ENCODE results near the gene DIAPH2.

The DIAPH2 gene

GRCh38 chrX:97009391-97009790 lies 324.7 kb downstream of the DIAPH2 start:
- no peak overlapping the region for H3K4me3 ChIP-seq (ENCODE audit: control insufficient read depth, low read depth, low read length)
- TF ChIP-seq, protein P1, sequence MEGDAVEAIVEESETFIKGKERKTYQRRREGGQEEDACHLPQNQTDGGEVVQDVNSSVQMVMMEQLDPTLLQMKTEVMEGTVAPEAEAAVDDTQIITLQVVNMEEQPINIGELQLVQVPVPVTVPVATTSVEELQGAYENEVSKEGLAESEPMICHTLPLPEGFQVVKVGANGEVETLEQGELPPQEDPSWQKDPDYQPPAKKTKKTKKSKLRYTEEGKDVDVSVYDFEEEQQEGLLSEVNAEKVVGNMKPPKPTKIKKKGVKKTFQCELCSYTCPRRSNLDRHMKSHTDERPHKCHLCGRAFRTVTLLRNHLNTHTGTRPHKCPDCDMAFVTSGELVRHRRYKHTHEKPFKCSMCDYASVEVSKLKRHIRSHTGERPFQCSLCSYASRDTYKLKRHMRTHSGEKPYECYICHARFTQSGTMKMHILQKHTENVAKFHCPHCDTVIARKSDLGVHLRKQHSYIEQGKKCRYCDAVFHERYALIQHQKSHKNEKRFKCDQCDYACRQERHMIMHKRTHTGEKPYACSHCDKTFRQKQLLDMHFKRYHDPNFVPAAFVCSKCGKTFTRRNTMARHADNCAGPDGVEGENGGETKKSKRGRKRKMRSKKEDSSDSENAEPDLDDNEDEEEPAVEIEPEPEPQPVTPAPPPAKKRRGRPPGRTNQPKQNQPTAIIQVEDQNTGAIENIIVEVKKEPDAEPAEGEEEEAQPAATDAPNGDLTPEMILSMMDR (conservative IDR thresholded peaks at IDR 0.05; ENCODE audit: control insufficient read depth, insufficient read depth, low read depth, low read length): no peak
- DNase-seq (ENCODE audit: low read depth): no peak

DNA sequence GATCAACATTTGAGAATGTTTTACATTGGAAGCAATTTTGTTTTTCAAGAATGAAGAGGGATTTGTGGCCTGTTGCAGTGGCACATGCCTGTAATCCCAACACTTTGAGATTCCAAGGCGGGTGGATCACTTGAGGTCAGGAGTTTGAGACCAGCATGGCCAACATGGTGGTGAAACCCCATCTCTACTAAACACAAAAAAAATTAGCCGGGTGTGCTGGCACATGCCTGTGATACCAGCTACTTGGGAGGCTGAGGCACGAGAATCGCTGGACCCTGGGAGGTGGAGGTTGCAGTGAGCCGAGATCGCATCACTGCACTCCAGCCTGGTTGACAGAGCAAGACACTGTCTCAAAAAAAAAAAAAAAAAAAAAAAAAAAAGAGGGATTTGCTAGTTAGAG lies 326.9 kb downstream of the DIAPH2 start:
- no peak for DNase-seq (ENCODE audit: low read depth)
- TF ChIP-seq, protein P1 (conservative IDR thresholded peaks at IDR 0.05; ENCODE audit: control insufficient read depth, insufficient read depth, low read depth, low read length): no peak
- no peak overlapping the region for H3K4me3 ChIP-seq (ENCODE audit: control insufficient read depth, low read depth, low read length)

DNA sequence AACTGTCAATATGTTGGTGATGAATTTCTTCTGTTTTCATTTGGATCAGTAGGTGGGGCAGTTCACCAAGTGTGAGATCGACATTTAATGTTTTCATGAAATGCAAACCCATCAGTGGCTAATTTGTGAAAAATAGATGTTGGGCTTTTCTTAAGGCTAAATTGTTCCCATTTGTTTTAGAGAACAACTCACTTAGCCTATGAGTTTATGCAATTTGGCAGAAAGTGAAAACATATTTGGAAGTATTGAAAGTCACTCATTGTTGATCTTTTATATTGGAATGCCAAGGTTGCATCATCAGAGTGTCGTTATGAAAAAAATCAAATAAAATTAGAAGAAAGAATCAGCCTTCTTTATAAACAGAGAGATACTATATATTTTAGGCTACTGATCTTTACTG lies 331.5 kb downstream of the DIAPH2 start:
- H3K4me3 ChIP-seq (ENCODE audit: control insufficient read depth, low read depth, low read length): no peak overlapping the region
- peak; percentile 2 for DNase-seq (ENCODE audit: low read depth)
- TF ChIP-seq, protein P1 (conservative IDR thresholded peaks at IDR 0.05; ENCODE audit: control insufficient read depth, insufficient read depth, low read depth, low read length): no peak

DNA sequence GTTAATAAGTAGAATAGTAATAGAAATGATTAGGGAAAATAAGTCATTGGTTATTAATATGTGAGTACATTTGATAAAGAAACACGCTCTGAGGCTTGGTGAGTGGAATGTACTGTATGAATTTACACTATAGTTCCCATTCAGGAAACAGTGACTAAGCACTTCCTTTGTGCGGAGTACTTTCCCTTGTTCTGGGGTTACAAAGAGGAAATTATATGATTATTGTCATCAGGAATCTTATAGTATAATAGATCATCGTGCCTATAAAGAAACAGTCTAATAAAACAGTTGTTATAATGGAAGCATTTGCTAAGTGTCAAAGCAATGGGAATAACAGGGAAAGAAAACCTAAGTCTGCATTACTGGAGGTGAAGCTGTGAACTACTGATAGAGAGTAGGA lies 337.0 kb downstream of the DIAPH2 start:
- no peak overlapping the region for H3K4me3 ChIP-seq (ENCODE audit: control insufficient read depth, low read depth, low read length)
- TF ChIP-seq, protein P1 (conservative IDR thresholded peaks at IDR 0.05; ENCODE audit: control insufficient read depth, insufficient read depth, low read depth, low read length): no peak
- peak; percentile 10 for DNase-seq (ENCODE audit: low read depth)

GRCh38 chrX:97026406-97026805 lies 341.8 kb downstream of the DIAPH2 start:
- DNase-seq (ENCODE audit: low read depth): no peak

DNA sequence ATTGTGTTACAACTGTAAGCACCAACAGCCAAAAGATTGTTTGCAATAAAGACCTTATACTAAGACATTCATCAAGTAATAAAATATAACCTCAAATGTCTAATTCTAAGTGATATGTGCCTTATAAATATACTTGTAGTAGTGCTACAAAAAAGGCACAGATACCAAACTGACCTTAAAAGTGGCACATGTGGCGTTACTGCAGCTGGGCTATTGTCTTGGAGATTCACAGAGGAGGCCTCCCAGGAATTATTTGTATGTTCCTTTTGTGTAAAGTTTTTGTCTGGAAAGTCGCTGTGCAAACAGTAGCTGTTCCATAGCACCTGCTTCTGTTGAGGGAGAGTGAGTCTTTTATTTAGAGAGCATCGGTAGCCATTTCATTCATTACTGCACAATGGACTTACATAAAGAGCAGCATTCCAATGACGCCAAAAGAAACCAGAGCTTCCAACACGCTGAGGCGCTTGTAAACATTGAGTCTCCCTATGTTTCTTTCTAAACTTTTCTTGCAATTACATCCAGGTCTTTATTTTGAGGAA lies 342.8 kb downstream of the DIAPH2 start:
- TF ChIP-seq, protein P1 (conservative IDR thresholded peaks at IDR 0.05; ENCODE audit: control insufficient read depth, insufficient read depth, low read depth, low read length): no peak
- H3K4me3 ChIP-seq (ENCODE audit: control insufficient read depth, low read depth, low read length): no peak overlapping the region
- no peak for DNase-seq (ENCODE audit: low read depth)

More at GRCh38 chrX:97026406-97026805, 341.8 kb downstream of the DIAPH2 start:
- TF ChIP-seq, protein P1 (conservative IDR thresholded peaks at IDR 0.05; ENCODE audit: control insufficient read depth, insufficient read depth, low read depth, low read length): no peak
- H3K4me3 ChIP-seq (ENCODE audit: control insufficient read depth, low read depth, low read length): no peak overlapping the region

GRCh38 chrX:97030463-97030862 lies 345.8 kb downstream of the DIAPH2 start:
- TF ChIP-seq, protein P1 (conservative IDR thresholded peaks at IDR 0.05; ENCODE audit: control insufficient read depth, insufficient read depth, low read depth, low read length): no peak

More at GRCh38 chrX:97030463-97030862, 345.8 kb downstream of the DIAPH2 start:
- no peak for DNase-seq (ENCODE audit: low read depth)
- H3K4me3 ChIP-seq (ENCODE audit: control insufficient read depth, low read depth, low read length): no peak overlapping the region
